PC-3 (cell line): ENCODE results near the gene MITF. TPM values are rescaled to one million over a fixed set of nuclear protein-coding genes. Genes with fewer than 3 reads are reported as not detected.

Experiments
- ATAC-seq: fragments of 200-7000 bp; cut with Tn5 transposase; 2 replicates; pipeline ENCODE4 v1.9.1; 2020; ENCODE audit warnings: mild to moderate bottlenecking, moderate library complexity
- BruUV-seq: library from RNA; stranded (reverse); fragments of 400-500 nt; replicated peaks from 2 replicates; lab custom pipeline; 2021; lab: Mats Ljungman, UMichigan
- CTCF ChIA-PET: fragments of 300-600 bp; sonication (Branson Sonifier 250); formaldehyde crosslinking; loops from one replicate; lab custom pipeline; 2022; ENCODE audit warnings: antibody characterized with exemption; lab: Charles Lee
- POLR2A ChIA-PET: fragments of 300-600 bp; sonication (Branson Sonifier 250); formaldehyde crosslinking; loops from one replicate; lab custom pipeline; 2022; ENCODE audit warnings: antibody characterized with exemption; ENCODE audit not compliant: unreplicated experiment; lab: Charles Lee
- DNase-seq: peaks from one replicate; pipeline ENCODE4 v3.0.0-alpha.2; 2015
- H2AFZ ChIP-seq: fragments of 300-600 bp; sonication (generic); 2 replicates; pipeline ENCODE4 v1.6.0; 2016; ENCODE audit warnings: antibody characterized with exemption, low read length
- H3F3A ChIP-seq: fragments of 300-600 bp; sonication (generic); one replicate; pipeline ENCODE4 v1.6.0; 2017; ENCODE audit warnings: antibody characterized with exemption, low read length, control low read depth, mild to moderate bottlenecking; ENCODE audit not compliant: unreplicated experiment
- H3K27ac ChIP-seq: fragments of 300-600 bp; sonication (generic); 2 replicates; pipeline ENCODE4 v1.5.1; 2016; ENCODE audit warnings: mild to moderate bottlenecking, low read length
- H3K27me3 ChIP-seq: fragments of 300-600 bp; sonication (generic); 2 replicates; pipeline ENCODE4 v1.6.1; 2016; ENCODE audit warnings: low read length, mixed read lengths
- H3K36me3 ChIP-seq: fragments of 300-600 bp; sonication (generic); 2 replicates; pipeline ENCODE4 v1.6.1; 2016; ENCODE audit warnings: low read depth, mixed run types, low read length, mixed read lengths
- H3K4me1 ChIP-seq: fragments of 300-600 bp; sonication (generic); 2 replicates; pipeline ENCODE4 v1.5.1; 2016; ENCODE audit warnings: low read length; ENCODE audit not compliant: insufficient read depth
- H3K4me2 ChIP-seq: fragments of 300-600 bp; sonication (generic); 2 replicates; pipeline ENCODE4 v1.6.0; 2016; ENCODE audit warnings: low read length
- H3K4me3 ChIP-seq: fragments of 300-600 bp; sonication (generic); 2 replicates; pipeline ENCODE4 v1.5.1; 2016; ENCODE audit warnings: mild to moderate bottlenecking, low read length, mixed read lengths
- H3K79me2 ChIP-seq: fragments of 300-600 bp; sonication (generic); 2 replicates; pipeline ENCODE4 v1.6.1; 2017; ENCODE audit warnings: low read length, mixed read lengths
- H3K9ac ChIP-seq: fragments of 300-600 bp; sonication (generic); 2 replicates; pipeline ENCODE4 v1.6.0; 2016; ENCODE audit warnings: mild to moderate bottlenecking, low read length
- H3K9me2 ChIP-seq: fragments of 300-600 bp; sonication (generic); replicated peaks from 2 replicates; pipeline ENCODE4 v1.6.1; 2016; ENCODE audit warnings: mixed run types, low read length, mixed read lengths
- H3K9me3 ChIP-seq: fragments of 300-600 bp; sonication (generic); 2 replicates; pipeline ENCODE4 v1.6.1; 2016; ENCODE audit warnings: low read length, mixed read lengths
- H4K20me1 ChIP-seq: fragments of 300-600 bp; sonication (generic); 2 replicates; pipeline ENCODE4 v1.6.1; 2016; ENCODE audit warnings: low read length, mixed read lengths
- CTCF ChIP-seq: fragments of 300-600 bp; sonication (generic); conservative IDR thresholded peaks from 2 replicates; pipeline ENCODE4 v1.5.1; 2017; ENCODE audit warnings: antibody characterized with exemption, low read depth, mild to moderate bottlenecking, low read length
- EZH2 ChIP-seq: fragments of 300-600 bp; sonication (generic); IDR thresholded peaks from one replicate; pipeline ENCODE4 v1.6.1; 2017; ENCODE audit warnings: antibody characterized with exemption, mild to moderate bottlenecking, low read length; ENCODE audit not compliant: unreplicated experiment
- EZH2phosphoT487 ChIP-seq: fragments of 300-600 bp; sonication (generic); IDR thresholded peaks from 2 replicates; pipeline ENCODE4 v1.6.1; 2018; ENCODE audit warnings: mild to moderate bottlenecking, antibody characterized with exemption, low read length, borderline replicate concordance
- intact Hi-C: fragments of 100-400 bp; cut with micrococcal nuclease; formaldehyde crosslinking; loops from 2 replicates; pipeline ENCODE4 v1.9.0; 2023
- total RNA-seq: library from RNA; depleted of rRNA; stranded (reverse); fragments of >200 nt; gene quantifications from 2 replicates; pipeline ENCODE4 v1.2.3, GENCODE V29; 2014

Gene MITF
- total RNA-seq, 1 experiment from 2014 or later = 7.6 TPM

- Histone ChIP-seq H3K4me1 (no peaks in the 10 kb centered on the region), H3K27ac (no peak overlapping the region), H4K20me1 (no peaks in the 10 kb centered on the region), H3K9me3 (no peaks in the 10 kb centered on the region), H3K36me3 (no peaks in the 10 kb centered on the region), H3K4me3 (no peak overlapping the region), H3K9ac (no peak overlapping the region), H3K79me2 (no peaks in the 10 kb centered on the region), H2AFZ (no peak overlapping the region), H3F3A (no peaks in the 10 kb centered on the region), H3K4me2 (no peak overlapping the region), H3K27me3 (no peaks in the 10 kb centered on the region), H3K9me2 (no peaks in the 10 kb centered on the region)
- no TSS peak for BruUV-seq
- TF ChIP-seq EZH2phosphoT487 (no peak), CTCF (no peak), EZH2 (no peak)
- ATAC-seq (no peak), DNase-seq (no peak)
- intact Hi-C loops = no loop called here
- POLR2A ChIA-PET = no interaction called here
- CTCF ChIA-PET = no interaction called here
Measured at GRCh38 chr3:69830147-69830546, 90.9 kb downstream of the MITF start.

GRCh38 chr3:69831737-69832136 is 92.5 kb downstream of the MITF start:
- Histone ChIP-seq H3K79me2 (no peaks in the 10 kb centered on the region), H3K27me3 (no peaks in the 10 kb centered on the region), H3K4me3 (no peak overlapping the region), H3F3A (no peaks in the 10 kb centered on the region), H3K9me2 (no peaks in the 10 kb centered on the region), H3K27ac (no peak overlapping the region), H3K4me2 (no peak overlapping the region), H3K4me1 (no peaks in the 10 kb centered on the region), H2AFZ (no peak overlapping the region), H3K9ac (no peak overlapping the region), H3K9me3 (no peaks in the 10 kb centered on the region), H3K36me3 (no peaks in the 10 kb centered on the region), H4K20me1 (no peaks in the 10 kb centered on the region)
- ChIA-PET CTCF (no interaction called here), POLR2A (no interaction called here)
- ATAC-seq (no peak), DNase-seq (no peak)
- intact Hi-C loops = no loop called here
- no TSS peak for BruUV-seq
- TF ChIP-seq EZH2 (no peak), EZH2phosphoT487 (no peak), CTCF (no peak)

GRCh38 chr3:69833591-69833990 is 94.3 kb downstream of the MITF start:
- TF ChIP-seq EZH2phosphoT487 = no peak
- TF ChIP-seq EZH2 = no peak
- TF ChIP-seq CTCF = no peak
- Histone ChIP-seq H3K4me2 (no peak overlapping the region), H3K9me3 (no peaks in the 10 kb centered on the region), H3K9ac (no peak overlapping the region), H3F3A (no peaks in the 10 kb centered on the region), H3K27me3 (no peaks in the 10 kb centered on the region), H3K27ac (no peak overlapping the region), H3K79me2 (no peaks in the 10 kb centered on the region), H2AFZ (no peak overlapping the region), H4K20me1 (no peaks in the 10 kb centered on the region), H3K4me1 (peaks cover 6% of the 10 kb centered on the region; the same call in 1 of the 2 replicates), H3K9me2 (no peaks in the 10 kb centered on the region), H3K4me3 (no peak overlapping the region), H3K36me3 (no peaks in the 10 kb centered on the region)
- DNase-seq (peak; percentile 26), ATAC-seq (peak; percentile 86)
- ChIA-PET CTCF (no interaction called here), POLR2A (no interaction called here)
- BruUV-seq = no TSS peak
- intact Hi-C loops = no loop called here
